ENCODE data around the gene C2CD3. TPM values are rescaled to one million over a fixed set of nuclear protein-coding genes. Genes with fewer than 3 reads are reported as not detected.

Gene C2CD3
- total and polyA plus RNA-seq, 9 of the 15 experiments (the other 6 are each of a cell fraction or from before 2014, with no cell fraction given): 4.4 to 20.2 (median 15.4) TPM

DNA sequence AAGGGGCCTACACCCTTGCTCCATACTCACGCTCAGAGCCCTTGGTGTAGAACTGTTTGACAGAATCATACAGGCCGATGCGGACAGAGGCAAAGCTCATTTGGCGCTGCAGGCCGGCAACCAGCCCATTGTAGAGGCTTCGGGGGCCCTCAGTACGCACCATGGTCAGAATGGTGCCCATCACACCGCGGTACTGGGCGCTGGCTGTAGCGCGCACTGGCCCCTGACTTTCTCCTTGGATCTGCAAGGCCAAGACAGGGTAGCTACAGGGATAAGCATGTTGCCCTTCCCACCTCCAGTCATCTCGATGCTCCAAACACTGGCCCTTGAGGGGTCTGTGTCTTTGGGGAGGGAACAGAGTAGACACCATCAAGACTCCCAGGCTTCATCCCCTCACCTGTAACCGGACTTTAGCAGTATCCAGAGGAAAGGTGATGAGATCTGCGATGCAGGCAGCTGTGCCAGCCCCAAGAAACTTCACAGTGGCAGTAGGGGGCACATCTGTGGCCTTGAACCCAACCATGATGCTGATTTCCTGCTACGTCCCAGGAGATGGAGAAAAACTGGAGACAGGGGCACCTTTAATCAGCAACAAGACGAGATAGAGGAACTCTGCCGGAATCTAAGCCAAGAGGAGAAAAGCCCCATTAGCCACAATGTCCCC is 192.8 kb downstream of the C2CD3 start:
- Histone ChIP-seq H3K27me3 (ENCODE audit: control insufficient read depth in 2 of 2, insufficient read depth in 2 of 2, low read length in 2 of 2) (no peaks in the 10 kb centered on the region), H3K79me2 (ENCODE audit: control insufficient read depth, insufficient read depth, low read length) (peaks cover 45% of the 10 kb centered on the region), H3K36me3 (ENCODE audit: control insufficient read depth, insufficient read depth, low read length) (peaks cover 78% of the 10 kb centered on the region), H3K9ac (ENCODE audit: insufficient read depth in 1 of 2, low read depth in 2 of 2, low read length in 2 of 2) (peak overlapping the region in 1 of 2 experiments; percentile 31; a peak in 1 of 4 replicates), H3K27ac (ENCODE audit: extremely low read depth, low read depth, low read length) (no peak overlapping the region), H4K20me1 (replicated peaks; ENCODE audit: control insufficient read depth, insufficient read depth, low read length) (peaks cover 11% of the 10 kb centered on the region), H3K9me3 (replicated peaks; ENCODE audit: control insufficient read depth, insufficient read depth, low read depth, low read length) (no peaks in the 10 kb centered on the region), H3K4me2 (ENCODE audit: insufficient read depth, low read length) (no peak overlapping the region), H3K4me3 (no peak overlapping the region), H3K9me1 (ENCODE audit: control insufficient read depth, insufficient read depth, low read length) (peaks cover 3% of the 10 kb centered on the region), H3K4me1 (replicated peaks in 1 of 2; ENCODE audit: control insufficient read depth in 2 of 2, insufficient read depth in 2 of 2, low read length in 2 of 2) (peaks cover 32 to 65% of the 10 kb centered on the region in 2 experiments), H2AFZ (ENCODE audit: low read depth, low read length) (no peak overlapping the region)
- CTCF ChIA-PET (ENCODE audit: low intra/inter-chr PET ratio): interaction anchor here (0.7 kb wide), 1 partner anchor 14 kb away, joined by 3 read pairs; no protein-coding TSS in a partner anchor
- 95% methylated on average over 16 of the region's 18 CpGs for WGBS (ENCODE audit: insufficient coverage, low coverage, missing lambda C conversion rate)
- ATAC-seq: no peak
- TF ChIP-seq FOXM1 (IDR thresholded peaks at IDR 0.05; ENCODE audit: low read depth) (no peak), FOXM1 (CRISPR knock-in tag; IDR thresholded peaks at IDR 0.05; ENCODE audit: low read depth) (no peak), POLR2G (IDR thresholded peaks at IDR 0.05; ENCODE audit: low read depth, low read length) (peak; percentile 41; the same call in 1 of the 2 replicates), SRSF9 (IDR thresholded peaks at IDR 0.05; ENCODE audit: borderline replicate concordance, low read depth, low read length) (no peak), RBFOX2 (IDR thresholded peaks at IDR 0.05; ENCODE audit: low read depth, low read length) (peak; percentile 65), ZBTB26 (CRISPR knock-in tag; IDR thresholded peaks at IDR 0.05) (no peak), NCOR1 (IDR thresholded peaks at IDR 0.05) (no peak)
- FAIRE-seq: no peak
- DNase-seq (ENCODE audit: extremely low read depth in 1 of 4, low spot score in 3 of 4): no peak
- in situ Hi-C loops (cut with MboI) (no loop called here), intact Hi-C loops (cut with micrococcal nuclease) (no loop called here)
- POLR2A ChIA-PET: interaction anchor here (1.2 to 5.8 kb wide), 3 partner anchors 6 to 108 kb away, joined by 3 to 54 read pairs (median 9); no protein-coding TSS in a partner anchor
- no TSS peak for BruUV-seq (replicated peaks)
